A549 treated with DMSO at 1 μM for 4 hours (cell line): ENCODE results near the gene UBAC2. TPM values are rescaled to one million over a fixed set of nuclear protein-coding genes. Genes with fewer than 3 reads are reported as not detected.

Source experiments
- total RNA-seq: library from RNA; stranded (reverse); fragments of 200-300 nt; extraction: Qiagen RNA extraction; gene quantifications from 5 replicates; pipeline ENCODE4 v1.2.3, GENCODE V29; 2022; ENCODE audit warnings: low read depth

UBAC2 gene
- 58.5 to 71.0 TPM (median 70.4 TPM) in 5 replicates for total RNA-seq

GRCh38 chr13:99200432-99201167 is at the start of gene UBAC2:
UBAC2 (plus strand) TSS chr13:99200854; CDS start chr13:99200909, 55 bp downstream.

GRCh38 chr13:99258210-99258860 is 57.7 kb downstream of the UBAC2 start, which contains the start of gene GPR18:
GPR18 (minus strand) TSS chr13:99258379; CDS start chr13:99255872, 2,507 bp downstream.

GRCh38 chr13:99307247-99307646 is 106.6 kb downstream of the UBAC2 start, which contains the start of gene GPR183:
GPR183 (minus strand) TSS chr13:99307399; CDS start chr13:99296145, 11,254 bp downstream.

Other genes with a start within 250 kb of the UBAC2 start
- gene DOCK9, start 222.8 kb upstream of the UBAC2 start, total RNA-seq: 20.2 to 37.3 TPM (median 29.8 TPM) in 5 replicates
- not detected in 5 replicates for gene GPR18, start 57.5 kb downstream of the UBAC2 start, total RNA-seq
- not detected in 5 replicates for gene GPR183, start 106.5 kb downstream of the UBAC2 start, total RNA-seq